ENCODE measurements around the gene RPTOR. TPM values are rescaled to one million over a fixed set of nuclear protein-coding genes. Genes with fewer than 3 reads are reported as not detected.

RPTOR gene
- total and polyA plus RNA-seq, 2 donors (not counting 1 experiment from before 2014, with no cell fraction given), result 6.7 to 22.8 TPM

DNA sequence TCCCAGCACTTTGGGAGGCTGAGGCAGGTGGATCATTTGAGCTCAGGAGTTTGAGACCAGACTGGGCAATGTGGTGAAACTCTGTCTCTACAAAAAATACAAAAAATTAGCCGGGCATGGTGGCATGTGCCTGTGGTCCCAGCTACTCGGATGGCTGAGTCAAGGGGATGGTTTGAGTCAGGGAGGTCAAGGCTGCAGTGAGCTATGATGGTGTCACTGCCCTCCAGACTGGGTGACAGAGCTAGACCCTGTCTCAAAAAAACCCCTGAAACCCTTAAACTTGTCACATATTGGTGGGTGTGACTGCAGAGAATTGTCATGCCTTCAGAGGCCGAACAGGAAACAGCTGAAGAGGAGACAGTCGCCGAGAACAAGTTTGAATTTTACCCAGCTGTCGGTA is 13.4 kb downstream of the RPTOR start:
- Histone ChIP-seq H3K9ac (ENCODE audit: insufficient read depth, low read length) (no peak overlapping the region), H3K4me3 (replicated peaks in 1 of 4; ENCODE audit: control extremely low read depth in 1 of 4, insufficient read depth in 1 of 4, low read depth in 3 of 4, low read length in 4 of 4) (no peak overlapping the region), H3K4me2 (ENCODE audit: extremely low read depth, insufficient read depth, low read length) (no peak overlapping the region), H3K27ac (ENCODE audit: insufficient read depth, low read length) (no peak overlapping the region), H3K79me2 (ENCODE audit: control insufficient read depth, insufficient read depth, low read length) (peaks cover 26% of the 10 kb centered on the region), H3K9me3 (ENCODE audit: control insufficient read depth, insufficient read depth, low read depth, low read length) (no peaks in the 10 kb centered on the region), H3K36me3 (ENCODE audit: control insufficient read depth, insufficient read depth, low read length) (no peaks in the 10 kb centered on the region), H4K20me1 (ENCODE audit: control insufficient read depth, extremely low read depth, insufficient read depth, low read length) (no peaks in the 10 kb centered on the region), H3K27me3 (ENCODE audit: control insufficient read depth, insufficient read depth, low read length) (no peaks in the 10 kb centered on the region), H3K4me1 (ENCODE audit: control insufficient read depth, extremely low read depth, insufficient read depth, low read length) (peaks cover 2% of the 10 kb centered on the region), H2AFZ (ENCODE audit: low read length) (no peak overlapping the region)
- DNase-seq (ENCODE audit: low read depth in 2 of 2), result no peak
- no peak for TF ChIP-seq EZH2 (IDR thresholded peaks at IDR 0.05; ENCODE audit: low read length, missing control alignments)
- TF ChIP-seq, protein P1, sequence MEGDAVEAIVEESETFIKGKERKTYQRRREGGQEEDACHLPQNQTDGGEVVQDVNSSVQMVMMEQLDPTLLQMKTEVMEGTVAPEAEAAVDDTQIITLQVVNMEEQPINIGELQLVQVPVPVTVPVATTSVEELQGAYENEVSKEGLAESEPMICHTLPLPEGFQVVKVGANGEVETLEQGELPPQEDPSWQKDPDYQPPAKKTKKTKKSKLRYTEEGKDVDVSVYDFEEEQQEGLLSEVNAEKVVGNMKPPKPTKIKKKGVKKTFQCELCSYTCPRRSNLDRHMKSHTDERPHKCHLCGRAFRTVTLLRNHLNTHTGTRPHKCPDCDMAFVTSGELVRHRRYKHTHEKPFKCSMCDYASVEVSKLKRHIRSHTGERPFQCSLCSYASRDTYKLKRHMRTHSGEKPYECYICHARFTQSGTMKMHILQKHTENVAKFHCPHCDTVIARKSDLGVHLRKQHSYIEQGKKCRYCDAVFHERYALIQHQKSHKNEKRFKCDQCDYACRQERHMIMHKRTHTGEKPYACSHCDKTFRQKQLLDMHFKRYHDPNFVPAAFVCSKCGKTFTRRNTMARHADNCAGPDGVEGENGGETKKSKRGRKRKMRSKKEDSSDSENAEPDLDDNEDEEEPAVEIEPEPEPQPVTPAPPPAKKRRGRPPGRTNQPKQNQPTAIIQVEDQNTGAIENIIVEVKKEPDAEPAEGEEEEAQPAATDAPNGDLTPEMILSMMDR (conservative IDR thresholded peaks at IDR 0.05 in 1 of 2, IDR thresholded peaks at IDR 0.05 in 1 of 2; ENCODE audit: low read depth in 1 of 2, low read length in 2 of 2), result no peak

DNA sequence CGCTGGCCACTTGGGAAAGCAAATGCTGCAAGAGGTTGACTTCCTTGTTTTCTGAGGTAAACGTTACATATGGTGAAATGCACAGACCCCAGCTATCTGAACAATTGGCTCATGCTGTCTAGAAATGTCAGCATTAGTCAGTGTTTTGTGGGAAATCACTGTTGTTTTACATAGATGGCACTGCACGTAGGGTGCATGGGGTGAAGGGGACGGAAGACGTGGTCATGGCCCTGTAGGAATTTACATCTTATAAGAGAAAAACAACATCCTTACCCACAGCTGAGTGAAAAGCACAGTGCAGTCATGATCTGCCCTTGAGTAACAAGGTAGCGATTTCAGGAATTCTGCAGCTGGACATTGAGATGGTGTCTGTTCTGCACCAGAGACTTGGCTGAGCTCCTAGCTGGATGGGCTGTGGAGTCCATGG is 15.2 kb downstream of the RPTOR start:
- Histone ChIP-seq H3K4me3 (replicated peaks in 1 of 4; ENCODE audit: control extremely low read depth in 1 of 4, insufficient read depth in 1 of 4, low read depth in 3 of 4, low read length in 4 of 4) (no peak overlapping the region), H3K79me2 (ENCODE audit: control insufficient read depth, insufficient read depth, low read length) (peaks cover 22% of the 10 kb centered on the region), H3K27me3 (ENCODE audit: control insufficient read depth, insufficient read depth, low read length) (no peaks in the 10 kb centered on the region), H4K20me1 (ENCODE audit: control insufficient read depth, extremely low read depth, insufficient read depth, low read length) (no peaks in the 10 kb centered on the region), H3K27ac (ENCODE audit: insufficient read depth, low read length) (no peak overlapping the region), H3K9me3 (ENCODE audit: control insufficient read depth, insufficient read depth, low read depth, low read length) (no peaks in the 10 kb centered on the region), H2AFZ (ENCODE audit: low read length) (no peak overlapping the region), H3K9ac (ENCODE audit: insufficient read depth, low read length) (no peak overlapping the region), H3K36me3 (ENCODE audit: control insufficient read depth, insufficient read depth, low read length) (no peaks in the 10 kb centered on the region), H3K4me1 (ENCODE audit: control insufficient read depth, extremely low read depth, insufficient read depth, low read length) (peaks cover 2% of the 10 kb centered on the region), H3K4me2 (ENCODE audit: extremely low read depth, insufficient read depth, low read length) (no peak overlapping the region)
- peak; percentile 63 to 95 for DNase-seq (ENCODE audit: low read depth in 2 of 2)
- TF ChIP-seq EZH2 (IDR thresholded peaks at IDR 0.05; ENCODE audit: low read length, missing control alignments), result no peak
- TF ChIP-seq, protein P1 (conservative IDR thresholded peaks at IDR 0.05 in 1 of 2, IDR thresholded peaks at IDR 0.05 in 1 of 2; ENCODE audit: low read depth in 1 of 2, low read length in 2 of 2), result no peak

DNA sequence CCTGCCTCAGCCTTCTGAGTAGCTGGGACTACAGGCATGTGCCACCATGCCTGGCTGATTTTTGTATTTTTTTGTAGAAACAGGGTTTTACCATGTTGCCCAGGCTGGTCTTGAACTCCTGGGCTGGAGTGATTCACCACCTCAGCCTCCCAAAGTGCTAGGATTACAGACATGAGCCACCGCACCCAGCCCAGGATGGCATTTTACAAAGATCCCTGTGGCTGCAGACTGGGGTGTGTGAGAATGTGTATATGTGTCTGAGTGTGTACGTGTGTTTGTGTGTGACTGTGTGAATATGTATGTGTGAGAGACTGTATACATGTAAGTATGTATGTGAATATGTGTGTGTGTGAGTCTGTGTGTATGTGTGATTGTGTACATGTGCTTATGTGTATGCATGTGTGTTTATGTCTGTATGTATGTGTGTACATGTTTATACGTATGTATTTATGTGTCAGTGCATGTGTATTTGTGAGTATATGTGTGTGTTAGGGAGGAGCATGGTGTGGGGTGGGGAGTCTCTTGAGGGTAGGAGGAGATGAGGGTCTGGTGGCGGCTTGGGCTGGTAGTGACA is 17.0 kb downstream of the RPTOR start:
- Histone ChIP-seq H2AFZ (ENCODE audit: low read length) (no peak overlapping the region), H3K4me2 (ENCODE audit: extremely low read depth, insufficient read depth, low read length) (no peak overlapping the region), H3K4me1 (ENCODE audit: control insufficient read depth, extremely low read depth, insufficient read depth, low read length) (peaks cover 2% of the 10 kb centered on the region), H3K79me2 (ENCODE audit: control insufficient read depth, insufficient read depth, low read length) (peaks cover 24% of the 10 kb centered on the region), H3K9me3 (ENCODE audit: control insufficient read depth, insufficient read depth, low read depth, low read length) (no peaks in the 10 kb centered on the region), H3K4me3 (replicated peaks in 1 of 4; ENCODE audit: control extremely low read depth in 1 of 4, insufficient read depth in 1 of 4, low read depth in 3 of 4, low read length in 4 of 4) (no peak overlapping the region), H3K27ac (ENCODE audit: insufficient read depth, low read length) (no peak overlapping the region), H3K9ac (ENCODE audit: insufficient read depth, low read length) (no peak overlapping the region), H4K20me1 (ENCODE audit: control insufficient read depth, extremely low read depth, insufficient read depth, low read length) (no peaks in the 10 kb centered on the region), H3K36me3 (ENCODE audit: control insufficient read depth, insufficient read depth, low read length) (no peaks in the 10 kb centered on the region), H3K27me3 (ENCODE audit: control insufficient read depth, insufficient read depth, low read length) (no peaks in the 10 kb centered on the region)
- no peak for DNase-seq (ENCODE audit: low read depth in 2 of 2)
- no peak for TF ChIP-seq EZH2 (IDR thresholded peaks at IDR 0.05; ENCODE audit: low read length, missing control alignments)
- TF ChIP-seq, protein P1 (conservative IDR thresholded peaks at IDR 0.05 in 1 of 2, IDR thresholded peaks at IDR 0.05 in 1 of 2; ENCODE audit: low read depth in 1 of 2, low read length in 2 of 2), result no peak
